Tibial nerve (tissue), 4 donors: ENCODE results near the gene TMEM266.

ENCODE experiments used
- CTCF ChIP-seq, 5 experiments: fragments of 200-600 bp in 3 of 5; fragments of 450-650 bp in 2 of 5; sonication (generic) in 3 of 5; IDR thresholded peaks; one replicate each; pipeline ENCODE4 v1.5.1; 2016 to 2019; ENCODE audit warnings: antibody characterized with exemption in 5 of 5, mild to moderate bottlenecking in 3 of 5, moderate library complexity in 2 of 5
- EP300 ChIP-seq, 2 donors: sonication (generic); formaldehyde crosslinking; IDR thresholded peaks; one replicate each; pipeline ENCODE4 v1.6.1; 2017; ENCODE audit warnings: antibody characterized with exemption in 2 of 2, mild to moderate bottlenecking in 1 of 2
- POLR2A ChIP-seq, 2 donors: fragments of 450-650 bp; IDR thresholded peaks; one replicate each; pipeline ENCODE4 v1.6.1; 2017; ENCODE audit warnings: antibody characterized with exemption in 2 of 2, mild to moderate bottlenecking in 2 of 2, moderate library complexity in 2 of 2

GRCh38 chr15:76209942-76210341 lies 150.2 kb downstream of the TMEM266 start:
- TF ChIP-seq POLR2A (IDR thresholded peaks at IDR 0.05) (no peak), CTCF (IDR thresholded peaks at IDR 0.05) (no peak), EP300 (IDR thresholded peaks at IDR 0.05) (no peak)
